NCI-H510A (cell line): ENCODE results near the gene TET3.

ENCODE experiments used
- DNase-seq: peaks from one replicate; lab custom pipeline; 2025; lab: John Stamatoyannopoulos, UW

Gene TET3

GRCh38 chr2:73987948-73988700 lies 3.4 kb downstream of the TET3 start:
- DNase-seq = no peak

- DNase-seq = no peak
Observed at GRCh38 chr2:73989972-73990371, 5.3 kb downstream of the TET3 start.

GRCh38 chr2:73990531-73990930 lies 5.8 kb downstream of the TET3 start:
- no peak for DNase-seq

- DNase-seq = no peak
Observed at GRCh38 chr2:73992036-73992435, 7.3 kb downstream of the TET3 start.

GRCh38 chr2:73993376-73993775 lies 8.7 kb downstream of the TET3 start:
- no peak for DNase-seq

GRCh38 chr2:73993778-73994177 lies 9.1 kb downstream of the TET3 start:
- DNase-seq = no peak

- DNase-seq = no peak
Observed at GRCh38 chr2:73994178-73994831, 9.6 kb downstream of the TET3 start.

- DNase-seq = no peak
Observed at GRCh38 chr2:73995810-73996209, 11.1 kb downstream of the TET3 start.

- no peak for DNase-seq
Observed at GRCh38 chr2:73997813-73998212, 13.1 kb downstream of the TET3 start.

- DNase-seq = no peak
Observed at GRCh38 chr2:73998451-73998850, 13.7 kb downstream of the TET3 start.

GRCh38 chr2:73998933-73999332 lies 14.2 kb downstream of the TET3 start:
- DNase-seq = no peak

GRCh38 chr2:73999881-74000597 lies 15.3 kb downstream of the TET3 start:
- DNase-seq = no peak

GRCh38 chr2:74000666-74001065 lies 16.0 kb downstream of the TET3 start:
- DNase-seq = no peak

- no peak for DNase-seq
Observed at GRCh38 chr2:74001121-74001520, 16.4 kb downstream of the TET3 start.

GRCh38 chr2:74001781-74002504 lies 17.2 kb downstream of the TET3 start:
- no peak for DNase-seq

- peak; percentile 71 for DNase-seq
Observed at GRCh38 chr2:74002505-74003421, 18.1 kb downstream of the TET3 start.

GRCh38 chr2:74003494-74004211 lies 18.9 kb downstream of the TET3 start:
- DNase-seq = no peak

- DNase-seq = no peak
Observed at GRCh38 chr2:74004212-74005182, 19.8 kb downstream of the TET3 start.

GRCh38 chr2:74005786-74006185 lies 21.1 kb downstream of the TET3 start:
- no peak for DNase-seq
